ENCODE measurements around the gene BLTP3B. TPM values are rescaled to one million over a fixed set of nuclear protein-coding genes. Genes with fewer than 3 reads are reported as not detected.
"Not testable (repeated sequence)": the region's sequence is repeated elsewhere in the genome, so short reads cannot be mapped to it uniquely, and the experiment has no call there.

Gene BLTP3B
- polyA plus RNA-seq, 1 experiment: 28.9 TPM

- no peaks in the 10 kb centered on the region for H3K27me3 ChIP-seq (ENCODE audit: control insufficient read depth, insufficient read depth, low read length)
- no peak for TF ChIP-seq CTCF (IDR thresholded peaks at IDR 0.05; ENCODE audit: low read depth, low read length)
- H3K4me3 ChIP-seq (ENCODE audit: low read depth, low read length): no peak overlapping the region
- DNase-seq (ENCODE audit: low read depth, low spot score): no peak
- peaks cover 6% of the 10 kb centered on the region for H3K9me3 ChIP-seq (ENCODE audit: control insufficient read depth, insufficient read depth, low read length)
- no peak overlapping the region for H3K27ac ChIP-seq (ENCODE audit: low read depth, low read length)
- ChIA-PET POLR2A (no interaction called here), CTCF (interaction anchor here (1.5 to 1.8 kb wide), 2 partner anchors 31 to 49 kb away, joined by 4 to 9 read pairs; no protein-coding TSS in a partner anchor)
Observed at GRCh38 chr12:100186071-100186470, 43.4 kb upstream of the BLTP3B start.

- Histone ChIP-seq H3K9me3 (ENCODE audit: control insufficient read depth, insufficient read depth, low read length) (peaks cover 6% of the 10 kb centered on the region), H3K27ac (ENCODE audit: low read depth, low read length) (no peak overlapping the region), H3K4me3 (ENCODE audit: low read depth, low read length) (no peak overlapping the region), H3K27me3 (ENCODE audit: control insufficient read depth, insufficient read depth, low read length) (no peaks in the 10 kb centered on the region)
- no peak for DNase-seq (ENCODE audit: low read depth, low spot score)
- ChIA-PET CTCF (interaction anchor here (0.5 to 1.8 kb wide), 3 partner anchors 31 to 99 kb away, joined by 3 to 9 read pairs (median 4); no protein-coding TSS in a partner anchor), POLR2A (no interaction called here)
- TF ChIP-seq CTCF (IDR thresholded peaks at IDR 0.05; ENCODE audit: low read depth, low read length): no peak
Observed at GRCh38 chr12:100185361-100185894, 42.8 kb upstream of the BLTP3B start.

GRCh38 chr12:100184549-100185145, 42.0 kb upstream of the BLTP3B start:
- Histone ChIP-seq H3K27me3 (ENCODE audit: control insufficient read depth, insufficient read depth, low read length) (no peaks in the 10 kb centered on the region), H3K27ac (ENCODE audit: low read depth, low read length) (no peak overlapping the region), H3K9me3 (ENCODE audit: control insufficient read depth, insufficient read depth, low read length) (peaks cover 6% of the 10 kb centered on the region), H3K4me3 (ENCODE audit: low read depth, low read length) (no peak overlapping the region)
- no peak for DNase-seq (ENCODE audit: low read depth, low spot score)
- ChIA-PET POLR2A (no interaction called here), CTCF (interaction anchor here (1.5 to 1.8 kb wide), 2 partner anchors 30 to 50 kb away, joined by 4 to 9 read pairs; no protein-coding TSS in a partner anchor)
- TF ChIP-seq CTCF (IDR thresholded peaks at IDR 0.05; ENCODE audit: low read depth, low read length): no peak

GRCh38 chr12:100179252-100179651, 36.6 kb upstream of the BLTP3B start:
- ChIA-PET CTCF (no interaction called here), POLR2A (no interaction called here)
- no peak for TF ChIP-seq CTCF (IDR thresholded peaks at IDR 0.05; ENCODE audit: low read depth, low read length)
- no peaks in the 10 kb centered on the region for H3K27me3 ChIP-seq (ENCODE audit: control insufficient read depth, insufficient read depth, low read length)
- DNase-seq (ENCODE audit: low read depth, low spot score): no peak
- H3K27ac ChIP-seq (ENCODE audit: low read depth, low read length): no peak overlapping the region
- no peaks in the 10 kb centered on the region for H3K9me3 ChIP-seq (ENCODE audit: control insufficient read depth, insufficient read depth, low read length)
- H3K4me3 ChIP-seq (ENCODE audit: low read depth, low read length): no peak overlapping the region

GRCh38 chr12:100176493-100176892, 33.8 kb upstream of the BLTP3B start:
- H3K27ac ChIP-seq (ENCODE audit: low read depth, low read length); DNase-seq (ENCODE audit: low read depth, low spot score); H3K9me3 ChIP-seq (ENCODE audit: control insufficient read depth, insufficient read depth, low read length); POLR2A ChIA-PET; H3K27me3 ChIP-seq (ENCODE audit: control insufficient read depth, insufficient read depth, low read length); H3K4me3 ChIP-seq (ENCODE audit: low read depth, low read length): not testable (repeated sequence)
- CTCF ChIA-PET: interaction anchor here (1.3 kb wide), 1 partner anchor 22 kb away, joined by 4 read pairs; no protein-coding TSS in a partner anchor

Measured in AG04450 (cell line).